Measurements from ENCODE around the gene CTRL.
"Not testable (repeated sequence)": the region's sequence is repeated elsewhere in the genome, so short reads cannot be mapped to it uniquely, and the experiment has no call there.

The CTRL gene

DNA sequence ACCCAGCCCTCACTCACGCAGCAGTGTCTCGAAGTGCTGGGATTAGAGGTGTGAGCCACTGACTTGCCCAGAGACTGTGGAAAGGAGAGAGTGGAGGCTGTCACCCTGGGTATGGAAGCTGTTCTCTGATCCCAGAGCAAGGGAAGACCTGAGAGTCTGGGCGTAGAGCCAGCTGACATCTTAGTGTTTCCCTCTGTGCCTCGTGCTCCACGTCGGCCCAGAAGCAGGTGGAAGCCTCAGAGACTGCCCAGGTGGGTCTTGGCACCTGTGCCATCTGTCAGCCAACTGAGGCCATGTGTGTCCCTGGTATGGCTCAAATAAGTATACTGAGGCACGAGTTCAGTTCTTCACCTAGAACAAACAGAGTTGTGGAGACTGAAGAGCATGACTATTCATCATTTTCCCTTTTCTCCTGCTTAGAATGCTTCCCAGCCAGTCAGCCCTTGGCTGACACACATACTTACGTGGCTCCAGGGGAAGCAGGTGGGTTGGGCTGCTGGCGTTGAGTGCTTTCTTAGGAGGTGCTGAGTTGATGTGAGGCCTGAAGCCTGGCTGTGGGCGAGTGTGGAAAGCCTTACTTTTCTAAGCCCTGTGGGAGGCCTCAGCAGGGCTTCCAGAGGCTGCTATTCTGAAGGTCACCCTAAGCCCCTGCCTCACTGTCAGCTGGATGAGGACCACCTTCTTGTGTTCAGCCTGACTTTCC lies 8.1 kb downstream of the CTRL start:
- DNase-seq, result no peak

DNA sequence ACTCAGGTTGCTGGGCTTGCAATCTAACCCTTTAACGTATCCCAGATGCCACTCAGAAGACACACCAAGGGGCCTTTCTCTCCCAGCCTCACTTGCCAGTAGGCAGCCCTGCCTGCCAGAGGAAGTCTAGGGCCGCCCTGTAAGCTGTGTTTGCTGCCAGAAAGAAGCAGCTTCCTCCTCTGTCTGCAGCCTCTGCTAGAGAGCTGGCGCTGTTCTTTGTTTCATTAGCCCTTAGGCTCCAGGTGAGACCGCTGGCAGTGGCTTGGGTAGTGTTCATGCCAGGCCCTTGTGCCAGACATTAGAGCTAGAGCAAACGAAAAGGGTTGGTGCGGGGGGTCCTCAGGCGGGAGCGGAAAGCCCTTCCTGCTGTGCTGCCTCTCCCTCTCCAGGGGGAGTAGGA lies 8.9 kb downstream of the CTRL start:
- DNase-seq, result no peak

DNA sequence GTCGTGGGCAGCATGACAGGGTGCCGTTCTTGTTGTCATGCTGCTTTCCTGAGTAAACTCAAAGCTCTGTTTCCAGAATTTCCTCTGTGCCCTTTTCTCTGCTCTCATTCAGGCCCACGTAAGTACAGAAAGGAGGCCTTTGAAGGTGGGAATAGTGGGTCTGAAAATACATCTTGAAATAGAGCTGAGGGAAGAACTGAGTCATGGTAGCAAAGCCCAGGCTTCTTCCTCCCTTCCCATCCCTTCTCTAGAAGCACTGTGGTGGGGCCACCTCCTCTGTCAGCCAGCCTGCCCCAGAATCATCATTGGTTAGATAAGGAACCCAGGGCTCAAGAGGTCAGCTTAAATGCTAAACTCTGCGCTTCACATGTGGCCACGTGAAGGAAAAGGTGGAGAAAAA lies 9.4 kb downstream of the CTRL start:
- DNase-seq, result no peak

DNA sequence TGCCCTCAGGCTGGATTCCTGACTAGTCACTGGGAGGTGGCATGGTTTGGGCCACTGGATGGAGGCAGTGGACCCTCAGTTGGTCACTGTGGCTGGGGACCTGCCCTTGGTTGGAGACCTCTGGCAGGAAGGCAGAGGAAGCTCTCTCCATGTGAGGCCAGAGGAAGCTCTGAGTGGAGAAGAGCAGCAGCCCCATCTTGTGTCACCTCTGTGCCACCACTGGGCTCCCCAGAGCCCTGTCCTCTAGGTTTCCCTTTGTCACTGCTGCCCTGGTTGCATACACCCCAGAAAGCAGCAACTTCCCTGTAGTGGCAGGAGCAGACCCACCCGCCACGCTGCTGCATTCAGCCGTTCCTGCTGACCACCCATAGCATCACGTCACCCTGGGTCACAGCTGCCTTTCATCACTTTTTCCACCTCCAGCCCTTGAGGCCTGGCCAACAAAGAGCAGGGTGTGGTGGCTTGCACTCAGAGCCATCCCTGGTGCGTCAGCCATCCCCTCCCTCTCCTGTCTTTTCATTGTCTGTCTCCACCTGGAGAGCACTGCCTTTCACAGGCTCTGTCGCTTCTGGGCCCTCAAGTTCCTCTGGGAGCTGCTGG lies 11.9 kb downstream of the CTRL start:
- DNase-seq, result no peak

DNA sequence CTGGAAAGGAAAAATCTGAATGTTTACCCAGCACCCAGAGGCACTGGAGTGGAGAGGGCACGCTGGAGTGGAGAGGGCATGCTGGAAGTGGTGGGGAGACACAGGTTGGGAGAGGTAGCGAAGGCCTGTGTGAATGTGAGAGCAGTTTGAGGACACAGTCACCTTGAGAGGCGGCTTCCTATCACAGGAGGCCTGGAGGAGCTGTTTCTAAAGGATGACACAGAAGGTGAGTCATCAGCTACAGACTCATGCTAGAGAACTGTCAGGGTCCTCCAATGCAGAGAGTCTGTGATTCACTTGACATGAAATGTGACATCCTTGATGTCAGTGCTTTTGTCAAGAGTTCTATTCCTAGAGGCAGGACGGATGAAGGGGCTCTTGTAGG lies 13.8 kb downstream of the CTRL start:
- DNase-seq, result no peak

DNA sequence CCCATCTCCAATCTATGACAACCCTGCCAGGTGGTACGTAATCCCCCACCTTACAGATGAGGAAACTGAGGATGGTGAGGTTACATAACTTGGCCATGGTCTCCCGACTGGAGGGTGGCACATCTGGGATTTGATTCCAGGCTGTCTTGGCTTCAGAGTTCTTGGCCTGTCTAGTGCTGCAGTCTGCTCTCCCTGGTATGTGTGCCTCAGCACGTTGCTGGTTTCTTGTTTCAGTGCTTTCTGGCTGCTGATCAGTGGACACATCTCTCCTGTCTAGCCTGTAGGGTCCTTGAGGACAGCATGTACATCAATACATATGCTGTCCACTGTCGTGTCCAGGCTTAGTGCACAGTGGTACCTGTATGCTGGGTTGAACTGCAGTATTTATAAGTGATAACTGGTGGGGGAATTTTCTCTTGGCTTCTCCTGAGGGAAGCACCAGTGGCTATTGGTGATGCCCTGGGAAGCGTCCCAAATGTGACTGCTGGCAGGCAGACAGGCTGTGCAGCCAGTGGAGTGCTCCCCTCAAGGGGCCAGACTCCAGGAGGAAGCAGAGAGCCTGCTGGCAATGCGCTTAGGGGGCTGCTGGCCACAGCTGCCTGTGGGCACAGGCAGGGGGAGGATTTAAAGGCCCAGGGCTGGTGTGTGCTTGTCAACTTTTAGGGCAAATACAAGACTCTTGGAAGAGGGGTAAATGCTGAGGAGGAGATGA lies 14.4 kb downstream of the CTRL start:
- DNase-seq, result no peak

DNA sequence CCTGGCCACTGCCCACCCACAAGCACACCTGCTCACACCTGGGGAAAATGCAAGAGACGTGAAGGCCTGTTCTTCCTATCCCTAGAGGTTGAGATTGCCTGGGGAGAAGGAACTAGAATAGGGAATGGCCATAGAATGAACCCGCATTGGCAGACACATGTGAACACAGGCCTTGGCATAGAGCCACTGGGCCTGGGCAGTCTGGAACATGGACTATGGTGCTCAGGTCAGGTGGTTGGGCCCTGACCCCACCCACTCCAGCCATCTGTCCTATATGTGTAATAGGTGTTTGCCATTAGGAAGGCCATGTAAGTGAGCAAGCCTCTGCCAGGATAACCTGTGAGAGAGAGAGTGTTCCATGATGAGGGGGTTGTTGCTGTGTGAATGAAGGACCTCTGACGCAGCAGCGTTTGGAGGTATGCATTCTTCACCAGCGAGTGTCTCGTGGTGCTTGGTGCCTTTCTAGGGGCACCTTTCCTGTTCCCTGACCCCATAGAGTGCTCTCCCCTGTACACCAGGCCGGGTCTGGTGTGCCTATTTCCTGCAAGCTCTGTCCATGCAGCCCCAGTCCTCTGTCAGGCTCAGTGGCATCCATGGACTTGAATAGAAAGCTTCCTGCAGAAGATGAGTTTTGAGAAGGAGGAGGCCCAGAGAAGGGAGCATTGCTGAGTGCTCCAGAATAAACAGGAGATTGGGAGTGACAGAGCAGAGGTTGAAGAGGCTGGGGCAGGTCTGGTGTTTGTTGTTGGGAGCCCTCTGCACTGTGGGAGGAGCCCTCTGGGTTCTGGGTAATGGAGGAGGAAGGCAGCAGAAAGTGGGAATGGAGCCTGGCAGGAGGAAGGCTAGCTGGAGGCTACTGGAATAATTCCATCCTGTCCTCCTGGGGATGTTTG lies 15.6 kb downstream of the CTRL start:
- DNase-seq, result no peak

DNA sequence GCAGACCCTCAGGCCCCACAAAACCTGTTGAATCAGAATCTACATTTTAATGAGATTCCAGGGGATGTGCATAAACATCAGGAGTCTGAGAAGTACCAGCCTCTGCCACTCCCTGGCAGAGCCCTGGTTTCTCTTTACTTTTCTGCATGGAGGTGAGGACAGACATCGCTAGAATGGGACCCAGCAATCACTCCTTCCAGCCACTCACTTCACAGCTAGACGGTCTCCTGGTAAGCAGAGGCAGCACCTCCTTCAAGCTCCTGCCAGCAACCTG lies 16.2 kb downstream of the CTRL start:
- DNase-seq, result not testable (repeated sequence)

DNA sequence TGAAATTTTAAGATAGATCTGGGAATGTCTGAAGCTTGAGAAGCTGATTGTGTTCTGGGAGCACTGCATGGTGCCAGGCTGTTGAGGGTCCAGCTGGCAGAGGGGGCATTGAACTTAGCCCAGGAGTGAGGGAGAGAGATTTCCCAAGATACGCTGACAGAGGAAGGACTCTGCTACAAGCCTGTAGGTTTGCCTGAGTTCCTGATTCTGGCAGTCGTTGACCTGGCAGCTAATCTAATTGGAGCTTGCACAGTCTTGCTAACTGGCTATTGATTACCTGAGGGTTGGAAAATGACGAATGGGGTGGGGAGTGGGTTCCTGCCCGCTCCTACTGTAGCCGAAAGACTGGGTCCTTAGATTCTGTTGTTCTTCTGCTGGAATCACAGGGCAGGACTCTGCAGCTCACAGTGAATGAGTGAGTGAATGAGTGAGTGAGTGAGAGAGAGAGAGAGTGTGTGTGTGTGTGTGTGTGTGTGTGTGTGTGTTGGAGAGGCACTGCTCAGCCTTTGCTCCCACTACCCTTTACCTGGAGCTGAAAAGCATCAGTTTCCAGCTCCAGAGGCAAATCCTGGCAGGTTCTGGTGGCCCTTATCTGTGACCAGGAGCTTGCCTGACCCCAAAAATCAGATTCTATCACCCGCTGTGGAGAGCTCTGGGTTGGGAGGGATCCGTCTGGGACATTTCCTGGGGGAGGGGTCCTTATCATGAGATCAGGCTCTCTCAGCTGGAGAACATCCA lies 16.7 kb downstream of the CTRL start:
- DNase-seq, result no peak

DNA sequence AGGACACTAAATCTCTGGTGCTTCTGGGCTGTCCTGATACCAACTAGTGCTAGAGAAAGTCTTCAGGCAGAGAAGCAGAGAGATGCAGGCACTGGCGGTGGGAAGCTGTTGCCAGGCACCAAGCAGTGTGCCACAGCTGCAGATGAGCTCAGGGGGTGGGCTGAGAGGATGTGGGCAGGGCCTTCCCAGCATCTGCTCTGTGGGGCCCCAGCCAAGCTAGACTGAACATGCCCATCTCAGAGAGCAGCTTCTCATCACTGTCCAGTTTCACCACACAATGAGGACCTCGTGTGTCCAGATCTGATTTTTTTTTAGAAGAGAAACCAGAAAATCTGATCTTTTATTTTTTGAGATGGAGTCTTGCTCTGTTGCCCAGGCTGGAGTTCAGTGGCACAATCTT lies 21.5 kb downstream of the CTRL start:
- no peak for DNase-seq

DNA sequence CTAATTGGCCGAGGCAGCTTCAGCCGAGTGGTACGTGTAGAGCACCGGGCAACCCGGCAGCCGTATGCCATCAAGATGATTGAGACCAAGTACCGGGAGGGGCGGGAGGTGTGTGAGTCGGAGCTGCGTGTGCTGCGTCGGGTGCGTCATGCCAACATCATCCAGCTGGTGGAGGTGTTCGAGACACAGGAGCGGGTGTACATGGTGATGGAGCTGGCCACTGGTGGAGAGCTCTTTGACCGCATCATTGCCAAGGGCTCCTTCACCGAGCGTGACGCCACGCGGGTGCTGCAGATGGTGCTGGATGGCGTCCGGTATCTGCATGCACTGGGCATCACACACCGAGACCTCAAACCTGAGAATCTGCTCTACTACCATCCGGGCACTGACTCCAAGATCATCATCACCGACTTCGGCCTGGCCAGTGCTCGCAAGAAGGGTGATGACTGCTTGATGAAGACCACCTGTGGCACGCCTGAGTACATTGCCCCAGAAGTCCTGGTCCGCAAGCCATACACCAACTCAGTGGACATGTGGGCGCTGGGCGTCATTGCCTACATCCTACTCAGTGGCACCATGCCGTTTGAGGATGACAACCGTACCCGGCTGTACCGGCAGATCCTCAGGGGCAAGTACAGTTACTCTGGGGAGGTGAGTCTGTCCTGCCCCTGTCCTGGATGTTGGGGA lies 22.5 kb downstream of the CTRL start:
- DNase-seq, result no peak

DNA sequence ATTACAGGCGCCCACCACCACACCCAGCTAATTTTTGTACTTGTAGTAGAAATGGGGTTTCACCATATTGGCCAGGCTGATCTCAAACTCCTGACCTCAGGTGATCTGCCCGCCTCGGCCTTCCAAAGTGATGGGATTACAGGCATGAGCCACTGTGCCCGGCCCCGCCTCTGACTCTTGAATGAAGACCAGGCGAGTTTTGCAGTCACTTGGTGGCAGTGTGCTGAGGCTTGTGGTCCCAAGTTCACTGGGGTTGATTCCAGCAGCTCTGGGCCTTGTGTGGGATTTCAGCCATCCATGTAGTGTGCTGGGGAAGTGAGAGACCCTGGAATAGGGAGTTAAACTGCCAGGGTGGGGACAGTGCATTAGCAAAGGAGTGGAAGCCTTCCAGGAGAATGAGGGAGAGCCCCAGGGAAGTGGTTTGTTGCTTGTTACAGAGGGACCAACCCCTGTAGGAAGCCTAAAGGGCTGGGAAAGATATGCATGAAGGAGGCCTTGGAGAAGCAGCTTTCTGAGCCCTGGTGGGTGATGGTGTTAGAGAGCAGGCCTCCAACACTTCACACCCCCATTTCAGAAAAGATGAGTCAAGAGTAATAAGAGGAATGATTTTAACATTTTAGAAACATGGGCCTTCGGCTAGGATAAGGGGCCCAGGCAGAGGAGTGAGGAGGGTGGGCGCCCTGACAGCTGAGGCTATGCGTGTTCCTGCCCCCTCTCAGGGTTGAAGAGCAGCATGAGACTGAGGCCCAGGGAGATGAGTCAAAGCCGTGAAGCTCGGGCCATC lies 24.1 kb downstream of the CTRL start:
- no peak for DNase-seq

DNA sequence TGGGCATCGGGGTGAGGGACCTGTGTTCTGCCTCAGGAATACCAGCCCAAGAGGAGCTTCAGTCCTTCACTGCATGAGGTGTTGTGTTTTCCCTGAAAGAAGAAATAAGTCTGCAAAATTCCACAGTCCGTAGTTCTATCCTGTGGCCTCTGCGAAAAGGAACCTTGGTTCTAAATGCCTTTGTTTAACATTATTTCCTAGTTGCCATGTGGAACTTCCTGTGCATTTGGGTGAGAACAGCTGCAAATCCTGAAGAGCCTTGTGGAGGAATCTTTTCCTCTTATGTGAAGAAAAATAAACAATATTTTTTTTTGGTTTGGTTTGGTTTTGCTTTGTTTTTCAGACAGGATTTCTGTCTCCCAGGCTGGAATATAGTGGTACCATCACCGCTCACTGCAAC lies 28.8 kb downstream of the CTRL start:
- DNase-seq, result no peak

DNA sequence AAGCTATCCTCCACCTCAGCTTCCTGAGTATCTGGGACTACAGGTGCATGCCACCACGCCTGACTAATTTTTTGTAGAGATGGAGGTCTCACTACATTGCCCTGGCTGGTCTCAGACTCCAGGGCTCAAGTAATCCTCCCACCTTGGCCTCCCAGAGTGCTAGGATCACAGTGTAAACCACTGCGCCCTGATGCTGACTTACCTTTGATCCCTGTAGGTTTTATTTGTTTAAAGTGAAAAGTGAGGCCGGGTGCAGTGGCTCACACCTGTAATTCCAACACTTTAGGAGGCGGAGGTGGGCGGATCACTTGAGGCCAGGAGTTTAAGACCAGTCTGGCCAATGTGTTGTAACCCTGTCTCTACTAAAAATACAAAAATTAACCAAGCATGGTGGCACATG lies 29.9 kb downstream of the CTRL start:
- DNase-seq, result no peak

DNA sequence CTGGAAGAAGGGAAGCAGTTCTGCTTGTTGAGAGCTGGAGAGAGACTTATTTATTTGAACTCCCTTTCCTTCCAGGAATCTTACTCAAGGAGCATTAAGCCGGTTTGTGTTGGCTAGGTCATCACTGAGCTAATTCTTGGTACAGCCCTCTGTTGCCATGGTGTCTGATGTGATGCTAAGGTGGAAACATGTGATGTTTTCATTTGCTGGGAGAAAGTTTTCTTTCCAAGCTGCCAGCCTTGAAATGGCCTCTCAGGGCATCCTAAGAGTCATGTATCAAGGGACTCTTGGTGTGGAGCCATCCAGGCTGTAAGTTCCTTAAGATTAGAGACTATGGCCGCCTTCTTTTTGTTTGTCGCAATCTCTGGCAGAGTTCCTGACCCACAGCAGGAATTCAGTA lies 34.4 kb downstream of the CTRL start:
- DNase-seq, result no peak

DNA sequence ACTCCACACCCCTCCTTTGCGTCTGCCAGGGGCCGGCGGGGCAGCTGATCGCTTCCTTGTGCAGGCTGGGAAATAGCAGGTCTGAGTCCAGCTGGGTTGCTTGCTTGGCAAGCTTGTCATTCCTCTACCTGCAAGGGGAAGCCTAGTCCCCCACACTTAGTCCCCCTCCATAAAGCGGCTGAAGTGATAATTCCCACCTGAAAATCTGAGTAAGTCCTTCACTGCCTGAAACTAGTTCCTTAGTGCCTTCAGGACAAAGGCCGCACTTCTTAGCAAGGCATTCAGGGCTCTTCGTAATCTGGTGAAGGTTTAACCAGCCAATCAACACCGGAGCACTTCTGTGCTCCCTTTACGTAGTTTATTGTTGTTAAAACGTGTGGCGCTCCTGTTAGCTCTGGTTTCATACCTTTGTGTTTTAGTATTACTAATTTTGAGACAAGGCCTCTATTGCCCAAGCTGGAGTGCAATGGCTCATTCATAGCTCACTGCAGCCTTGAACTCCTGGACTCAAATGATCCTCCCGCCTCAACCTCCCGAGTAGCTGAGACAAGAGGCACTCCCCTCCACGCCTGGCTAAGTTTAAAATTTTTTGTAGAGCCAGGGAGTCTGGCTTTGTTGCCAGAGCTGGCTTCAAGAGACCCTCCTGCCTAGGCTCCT lies 37.8 kb downstream of the CTRL start:
- no peak for DNase-seq

DNA sequence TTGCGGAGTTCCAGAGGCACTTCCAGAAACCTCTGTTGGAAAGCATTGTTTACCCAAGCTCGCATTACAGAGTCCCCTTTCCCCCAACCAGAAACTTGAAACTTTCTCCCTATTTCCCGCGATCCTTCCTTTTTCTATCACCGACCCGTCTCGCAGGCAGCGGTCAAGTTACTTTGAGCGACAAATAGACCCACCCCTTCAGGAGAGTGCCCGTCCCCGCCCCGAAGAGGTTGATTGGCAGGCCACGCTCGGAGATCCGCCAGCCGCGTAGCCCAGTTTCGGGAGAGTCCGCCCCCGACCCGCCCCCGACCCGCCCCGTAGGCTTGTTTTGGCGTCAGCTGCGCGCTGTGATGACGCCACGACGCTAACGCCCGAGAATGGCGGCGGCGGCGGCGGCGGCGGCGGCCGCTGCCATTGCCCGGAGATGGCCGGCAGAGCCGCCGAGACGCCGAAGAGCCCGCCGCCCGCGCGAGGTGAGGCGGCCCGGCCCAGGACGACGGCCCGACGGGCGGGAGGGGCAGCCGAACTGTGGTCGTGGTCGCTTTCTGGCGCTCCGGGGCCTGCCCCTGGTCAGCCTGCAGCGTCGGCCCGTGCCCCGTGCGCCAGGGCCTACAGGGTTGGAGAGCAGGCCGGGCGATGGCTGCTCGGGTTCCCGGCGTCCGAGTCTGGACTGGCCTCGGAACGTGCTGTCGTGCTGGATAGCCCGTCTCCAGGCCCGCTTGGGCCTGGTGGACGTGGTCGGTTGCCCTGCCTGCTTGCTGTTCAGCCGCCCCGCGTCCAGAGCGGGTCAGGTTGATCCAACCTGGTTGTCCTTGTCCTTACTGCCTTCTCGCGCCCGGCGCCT lies 38.5 kb downstream of the CTRL start, which contains the start of gene PSKH1:
PSKH1 (plus strand) TSS at position 356 of the 844 bp plus-strand sequence. CDS start 15,496 bp downstream, outside the sequence.
- peak; percentile 93 for DNase-seq

DNA sequence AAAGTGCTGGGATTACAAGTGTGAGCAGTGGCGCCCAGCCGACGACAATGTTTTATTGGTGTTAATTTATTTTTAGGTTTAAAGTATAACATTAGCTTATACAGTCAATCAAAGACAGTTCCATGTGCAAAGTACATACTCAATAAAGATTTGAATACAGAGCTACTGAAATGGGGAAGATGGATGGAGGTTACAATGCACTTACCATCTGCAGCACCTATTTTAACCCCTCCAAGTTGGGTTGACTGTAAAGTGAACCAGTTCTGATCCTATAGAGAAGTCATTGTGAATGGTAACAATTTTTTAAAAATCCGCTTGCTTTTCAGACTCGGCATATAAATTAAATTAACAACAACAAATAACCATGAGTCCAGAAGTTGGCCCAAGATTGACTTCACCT lies 39.3 kb downstream of the CTRL start:
- no peak for DNase-seq

DNA sequence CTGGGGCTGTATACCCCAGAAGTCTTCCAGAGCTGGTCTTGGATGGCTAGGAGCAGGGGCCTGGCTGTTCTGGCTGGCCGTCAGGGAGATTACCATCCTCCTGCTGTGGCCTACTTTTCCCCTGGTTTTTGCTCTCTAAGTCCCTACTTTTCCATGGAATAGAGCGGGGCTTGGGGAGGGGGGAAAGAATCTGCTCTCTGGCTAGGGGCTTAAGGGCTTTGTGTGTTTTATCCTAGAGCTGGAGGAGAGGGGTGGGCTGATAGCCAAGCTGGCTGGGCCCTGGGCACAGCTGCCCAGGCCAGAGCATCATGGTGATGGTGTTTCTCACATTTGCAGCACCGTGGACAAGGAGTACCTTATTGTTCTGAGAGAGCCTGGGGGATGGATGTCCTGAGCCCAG lies 43.3 kb downstream of the CTRL start:
- DNase-seq, result no peak

DNA sequence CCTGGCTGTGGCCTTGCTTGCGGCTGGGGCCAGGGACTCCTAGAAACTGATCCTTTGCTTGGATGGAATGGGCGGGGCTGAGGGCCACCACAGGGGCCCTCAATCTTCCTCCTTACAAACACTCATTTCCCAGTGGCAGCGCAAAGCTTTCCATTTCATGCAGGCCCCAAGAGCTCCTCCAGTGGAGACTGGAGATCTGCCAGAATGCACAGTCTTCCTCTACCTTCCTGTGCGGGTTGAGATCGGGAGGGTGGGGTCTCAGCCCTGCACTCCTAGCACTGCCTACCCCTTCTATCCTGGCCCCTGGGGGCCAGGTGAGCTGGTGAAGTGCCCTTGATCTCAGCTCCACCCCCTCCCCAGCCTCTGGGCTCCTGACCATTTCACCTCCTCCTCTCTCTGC lies 45.3 kb downstream of the CTRL start:
- no peak for DNase-seq

Measured in CD4-positive, alpha-beta T cell treated with Interleukin-1 beta for 1 hour (primary cell).